ENCODE measurements around the gene TMEM176B. TPM values are rescaled to one million over a fixed set of nuclear protein-coding genes. Genes with fewer than 3 reads are reported as not detected.

TMEM176B gene
- total RNA-seq, 2 donors from 2014 or later = 21.0 to 25.2 TPM

GRCh38 chr7:150769768-150770167 lies 30.4 kb downstream of the TMEM176B start:
- no peaks in the 10 kb centered on the region for H3K9me3 ChIP-seq
- DNase-seq (ENCODE audit: low spot score) = no peak
- H3K4me1 ChIP-seq (ENCODE audit: control insufficient read depth in 1 of 2, low read depth in 2 of 2) = no peaks in the 10 kb centered on the region
- H3K36me3 ChIP-seq = no peaks in the 10 kb centered on the region
- H3K4me3 ChIP-seq = no peak overlapping the region
- H3K27me3 ChIP-seq (replicated peaks; ENCODE audit: insufficient read depth) = no peaks in the 10 kb centered on the region
- TF ChIP-seq CTCF (IDR thresholded peaks at IDR 0.05) = no peak
- no peak for ATAC-seq (ENCODE audit: insufficient number of reproducible peaks, low FRiP score, low read depth)
- H3K27ac ChIP-seq = no peak overlapping the region

- ATAC-seq (ENCODE audit: insufficient number of reproducible peaks, low FRiP score, low read depth) (no peak), DNase-seq (ENCODE audit: low spot score) (no peak)
- no peaks in the 10 kb centered on the region for H3K9me3 ChIP-seq
Measured at GRCh38 chr7:150766334-150766709, 33.8 kb downstream of the TMEM176B start.

DNA sequence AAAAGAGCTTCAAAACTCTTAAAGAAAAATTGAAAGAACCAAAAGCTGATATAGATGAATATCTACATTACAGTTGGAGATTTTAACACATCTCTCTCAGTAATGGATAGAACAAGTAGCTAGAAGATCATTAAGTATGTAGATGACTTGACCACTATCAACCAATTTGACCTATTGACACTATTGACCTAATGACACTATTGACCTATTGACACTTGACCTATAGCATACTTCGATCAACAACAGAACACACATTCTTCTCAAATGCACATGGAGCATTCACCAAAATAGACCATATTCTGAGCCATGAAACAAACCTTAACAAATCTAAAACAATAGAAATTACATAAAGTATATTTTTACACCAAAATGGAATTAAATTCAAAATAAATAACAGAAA lies 40.7 kb downstream of the TMEM176B start:
- Histone ChIP-seq H3K4me3 (no peak overlapping the region), H3K4me1 (ENCODE audit: control insufficient read depth in 1 of 2, low read depth in 2 of 2) (no peaks in the 10 kb centered on the region), H3K27ac (no peak overlapping the region), H3K9me3 (no peaks in the 10 kb centered on the region), H3K27me3 (replicated peaks; ENCODE audit: insufficient read depth) (no peaks in the 10 kb centered on the region), H3K36me3 (no peaks in the 10 kb centered on the region)
- DNase-seq (ENCODE audit: low spot score) (no peak), ATAC-seq (ENCODE audit: insufficient number of reproducible peaks, low FRiP score, low read depth) (no peak)
- no peak for TF ChIP-seq CTCF (IDR thresholded peaks at IDR 0.05)

More at GRCh38 chr7:150766334-150766709, 33.8 kb downstream of the TMEM176B start:
- no peak overlapping the region for H3K4me3 ChIP-seq
- no peaks in the 10 kb centered on the region for H3K4me1 ChIP-seq (ENCODE audit: control insufficient read depth in 1 of 2, low read depth in 2 of 2)
- TF ChIP-seq CTCF (IDR thresholded peaks at IDR 0.05) = no peak
- H3K27ac ChIP-seq = no peak overlapping the region
- H3K36me3 ChIP-seq = no peaks in the 10 kb centered on the region
- H3K27me3 ChIP-seq (replicated peaks; ENCODE audit: insufficient read depth) = no peaks in the 10 kb centered on the region

GRCh38 chr7:150756858-150757257 lies 43.3 kb downstream of the TMEM176B start:
- DNase-seq (ENCODE audit: low spot score) (no peak), ATAC-seq (ENCODE audit: insufficient number of reproducible peaks, low FRiP score, low read depth) (no peak)
- Histone ChIP-seq H3K27me3 (replicated peaks; ENCODE audit: insufficient read depth) (no peaks in the 10 kb centered on the region), H3K4me1 (ENCODE audit: control insufficient read depth in 1 of 2, low read depth in 2 of 2) (no peaks in the 10 kb centered on the region), H3K36me3 (no peaks in the 10 kb centered on the region), H3K27ac (no peak overlapping the region), H3K9me3 (no peaks in the 10 kb centered on the region), H3K4me3 (no peak overlapping the region)
- TF ChIP-seq CTCF (IDR thresholded peaks at IDR 0.05) = no peak

GRCh38 chr7:150756166-150756565 lies 44.0 kb downstream of the TMEM176B start:
- TF ChIP-seq CTCF (IDR thresholded peaks at IDR 0.05) = no peak
- no peak overlapping the region for H3K27ac ChIP-seq
- no peaks in the 10 kb centered on the region for H3K36me3 ChIP-seq
- H3K4me1 ChIP-seq (ENCODE audit: control insufficient read depth in 1 of 2, low read depth in 2 of 2) = no peaks in the 10 kb centered on the region
- DNase-seq (ENCODE audit: low spot score) (no peak), ATAC-seq (ENCODE audit: insufficient number of reproducible peaks, low FRiP score, low read depth) (no peak)
- H3K4me3 ChIP-seq = no peak overlapping the region
- H3K9me3 ChIP-seq = no peaks in the 10 kb centered on the region
- no peaks in the 10 kb centered on the region for H3K27me3 ChIP-seq (replicated peaks; ENCODE audit: insufficient read depth)
